Activated CD4-positive, alpha-beta T cell treated with anti-CD3 and anti-CD28 coated beads, Interleukin-2, amount 50 U/mL, for 24 hours (primary cell): ENCODE results near the gene IZUMO4.
"Not testable (repeated sequence)": the region's sequence is repeated elsewhere in the genome, so short reads cannot be mapped to it uniquely, and the experiment has no call there.

Experiments
- DNase-seq, 2 donors: peaks; one replicate each; pipeline ENCODE4 v3.0.0-alpha.2; 2020; ENCODE audit warnings: low read depth in 1 of 2, low spot score in 1 of 2

IZUMO4 gene

GRCh38 chr19:2080336-2080988 lies 16.3 kb upstream of the IZUMO4 start:
- no peak for DNase-seq

GRCh38 chr19:2081873-2082810 lies 14.6 kb upstream of the IZUMO4 start:
- DNase-seq: no peak

GRCh38 chr19:2083174-2083854 lies 13.4 kb upstream of the IZUMO4 start:
- DNase-seq: peak in 1 of 2 donors; percentile 62

- peak; percentile 67 to 92 for DNase-seq
These were observed 11.6 kb upstream of the IZUMO4 start for GRCh38 chr19:2084993-2085720.

- not testable (repeated sequence) for DNase-seq
These were observed 9.8 kb upstream of the IZUMO4 start for GRCh38 chr19:2086695-2087620.

GRCh38 chr19:2087621-2088100 lies 9.1 kb upstream of the IZUMO4 start:
- no peak for DNase-seq

- DNase-seq: no peak
These were observed 7.6 kb upstream of the IZUMO4 start for GRCh38 chr19:2089001-2089711.

GRCh38 chr19:2089727-2090053 lies 7.0 kb upstream of the IZUMO4 start:
- DNase-seq: no peak

- not testable (repeated sequence) for DNase-seq
These were observed 4.7 kb upstream of the IZUMO4 start for GRCh38 chr19:2091926-2092525.

GRCh38 chr19:2096034-2096479 lies 658 bp upstream of the IZUMO4 start, which contains the start of gene MOB3A:
Gene MOB3A, minus strand, starts transcription at chr19:2096326. Its CDS starts 17,766 bp downstream, at chr19:2078560.
- no peak for DNase-seq

GRCh38 chr19:2097203-2097885 lies 629 bp downstream of the IZUMO4 start:
- DNase-seq: peak in 1 of 2 donors; percentile 41

- DNase-seq: no peak
These were observed 1.2 kb downstream of the IZUMO4 start for GRCh38 chr19:2097886-2098327.

GRCh38 chr19:2099054-2099501 lies 2.4 kb downstream of the IZUMO4 start:
- no peak for DNase-seq

GRCh38 chr19:2099937-2100718 lies 3.4 kb downstream of the IZUMO4 start:
- no peak for DNase-seq

GRCh38 chr19:2100719-2101061 lies 4.0 kb downstream of the IZUMO4 start:
- no peak for DNase-seq

GRCh38 chr19:2101417-2102335 lies 5.0 kb downstream of the IZUMO4 start:
- DNase-seq: no peak
